GM13976 (cell line): ENCODE results near the gene CRYBA2.

Experiments used
- DNase-seq: peaks from one replicate; pipeline ENCODE4 v3.0.0; 2012; ENCODE audit warnings: low spot score
- CTCF ChIP-seq: IDR thresholded peaks from 2 replicates; pipeline ENCODE4 v1.5.1; 2012; ENCODE audit warnings: borderline replicate concordance, mild to moderate bottlenecking; ENCODE audit not compliant: insufficient read depth; ENCODE audit errors: extremely low read depth, missing control alignments, control extremely low read depth
- in situ Hi-C: fragments of 300-500 bp; cut with MboI; formaldehyde crosslinking; loops from one replicate; pipeline ENCODE4 v1.12.0; 2022; ENCODE audit warnings: low sequenced_read_pairs, mixed read lengths, inconsistent platforms; ENCODE audit not compliant: unreplicated experiment

Gene CRYBA2

GRCh38 chr2:219028996-219029828 is 36.0 kb upstream of the CRYBA2 start:
- no peak for DNase-seq
- in situ Hi-C loops: loop anchor here (25.0 kb wide), 1 partner anchor 283 kb away; the partner anchor contains the start of gene PTPRN
- TF ChIP-seq CTCF: no peak

GRCh38 chr2:219028141-219028540 is 34.9 kb upstream of the CRYBA2 start:
- in situ Hi-C loops: loop anchor here (25.0 kb wide), 1 partner anchor 284 kb away; the partner anchor contains the start of gene PTPRN
- DNase-seq: no peak
- no peak for TF ChIP-seq CTCF

GRCh38 chr2:219027511-219028055 is 34.4 kb upstream of the CRYBA2 start:
- in situ Hi-C loops: loop anchor here (25.0 kb wide), 1 partner anchor 285 kb away; the partner anchor contains the start of gene PTPRN
- no peak for DNase-seq

GRCh38 chr2:219026946-219027345 is 33.7 kb upstream of the CRYBA2 start:
- no peak for DNase-seq
- no peak for TF ChIP-seq CTCF
- in situ Hi-C loops: loop anchor here (25.0 kb wide), 1 partner anchor 285 kb away; the partner anchor contains the start of gene PTPRN

More at GRCh38 chr2:219027511-219028055, 34.4 kb upstream of the CRYBA2 start:
- TF ChIP-seq CTCF: no peak

GRCh38 chr2:219025637-219026585 is 32.7 kb upstream of the CRYBA2 start:
- TF ChIP-seq CTCF: no peak
- in situ Hi-C loops: loop anchor here (25.0 kb wide), 1 partner anchor 286 kb away; the partner anchor contains the start of gene PTPRN
- no peak for DNase-seq

- DNase-seq: no peak
- in situ Hi-C loops: no loop called here
- no peak for TF ChIP-seq CTCF
Measured at GRCh38 chr2:219024059-219024458, 30.8 kb upstream of the CRYBA2 start.
